ENCODE results near the gene NABP1. TPM values are rescaled to one million over a fixed set of nuclear protein-coding genes. Genes with fewer than 3 reads are reported as not detected.

NABP1 gene
- total and polyA plus RNA-seq, 4 experiments from 2014 or later: 14.6 to 111 (median 64.9) TPM

DNA sequence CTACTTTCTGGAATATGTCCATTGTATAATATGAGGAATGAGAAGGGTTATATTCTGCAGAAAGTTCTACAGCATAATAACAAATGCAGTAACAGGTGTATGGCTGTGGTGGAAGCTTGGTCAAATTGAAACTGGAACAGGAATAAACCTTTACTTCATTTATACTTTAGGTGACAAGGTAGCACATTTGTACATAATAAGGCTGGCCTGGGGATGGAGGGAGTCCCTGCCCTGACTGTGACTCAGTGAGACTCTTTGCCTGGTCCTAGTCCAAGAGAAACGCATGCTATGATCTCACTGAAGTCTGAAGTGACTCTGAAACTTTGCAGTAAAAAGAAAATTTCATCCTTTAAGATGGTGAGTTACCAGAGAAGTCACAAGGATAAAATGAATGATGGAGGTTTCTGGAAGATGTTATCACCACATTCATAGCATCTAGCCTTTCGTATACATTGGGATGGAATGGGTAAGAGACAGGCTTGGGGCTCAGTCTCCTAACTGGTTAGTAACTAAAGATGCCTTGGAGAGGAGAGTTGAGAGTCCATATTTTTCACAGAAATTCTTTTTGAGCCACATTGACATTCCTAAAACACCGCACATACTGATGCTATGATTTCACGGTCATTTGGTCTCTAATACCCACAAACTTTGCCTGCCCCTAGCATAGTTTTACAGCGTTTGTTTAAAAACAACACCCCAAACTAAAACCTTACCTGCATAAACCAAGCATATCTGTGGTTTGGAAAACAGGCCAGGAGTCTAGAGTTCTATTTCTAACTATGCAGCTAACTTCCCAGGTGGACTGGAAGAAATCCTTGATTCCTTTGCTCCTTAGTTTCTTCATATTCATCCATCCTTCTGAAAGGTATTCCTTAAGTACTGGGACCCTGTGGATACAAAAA is 42.4 kb upstream of the NABP1 start:
- no peak for DNase-seq
- CTCF ChIA-PET (ENCODE audit: partially characterized antibody): interaction anchor here (0.8 to 3.6 kb wide), 3 partner anchors 8 to 41 kb away, joined by 3 to 23 read pairs (median 5); no protein-coding TSS in a partner anchor
- intact Hi-C loops (cut with micrococcal nuclease): loop anchor here (2.0 kb wide), 1 partner anchor 19 kb away; no protein-coding TSS in a partner anchor
- Histone ChIP-seq H3K4me3 (ENCODE audit: low read length in 2 of 2) (no peak overlapping the region), H3K27me3 (ENCODE audit: insufficient read depth, low read length) (no peaks in the 10 kb centered on the region), H3K27ac (ENCODE audit: low read depth, low read length) (no peak overlapping the region), H3K36me3 (ENCODE audit: insufficient read depth, low read length) (no peaks in the 10 kb centered on the region), H3K9me3 (ENCODE audit: control insufficient read depth in 1 of 2, low read length in 2 of 2) (no peaks in the 10 kb centered on the region), H3K4me1 (ENCODE audit: insufficient read depth, low read length) (peaks cover 53% of the 10 kb centered on the region)
- H3K27me3 Mint-ChIP-seq: no peaks in the 10 kb centered on the region
- peak overlapping the region in 3 of 7 donors; percentile 40 to 88 (median 68) for H3K27ac Mint-ChIP-seq
- POLR2A ChIA-PET (ENCODE audit: partially characterized antibody): interaction anchor here (1.1 to 4.5 kb wide), 3 partner anchors 17 to 41 kb away, joined by 3 to 194 read pairs (median 76); partner anchors contain the start of gene NABP1
- H3K4me3 Mint-ChIP-seq: peak overlapping the region in 4 of 8 donors; percentile 3 to 77 (median 32)
- no peaks in the 10 kb centered on the region for H3K36me3 Mint-ChIP-seq
- no peaks in the 10 kb centered on the region for H3K9me3 Mint-ChIP-seq
- peaks cover 41 to 66% (median 51%) of the 10 kb centered on the region in 4 donors for H3K4me1 Mint-ChIP-seq

DNA sequence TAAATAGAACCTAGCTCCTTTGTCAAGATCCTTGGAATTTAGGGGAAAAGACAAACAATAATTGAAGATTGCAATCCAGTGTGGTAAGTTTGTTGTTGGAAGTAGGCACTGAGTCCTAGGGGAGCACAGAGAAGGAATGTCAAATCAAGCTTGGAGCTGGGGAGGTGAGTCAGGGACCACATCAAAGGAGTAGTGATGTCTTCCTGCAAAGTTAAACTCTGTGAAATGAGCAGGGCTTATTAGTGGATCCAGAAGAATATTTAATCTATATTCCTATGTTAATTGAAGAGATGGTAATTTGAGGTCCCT is 41.7 kb upstream of the NABP1 start:
- intact Hi-C loops (cut with micrococcal nuclease): loop anchor here (2.0 kb wide), 1 partner anchor 19 kb away; no protein-coding TSS in a partner anchor
- H3K27me3 ChIP-seq (ENCODE audit: insufficient read depth, low read length): no peaks in the 10 kb centered on the region
- no peak overlapping the region for H3K4me3 ChIP-seq (ENCODE audit: low read length in 2 of 2)
- no peaks in the 10 kb centered on the region for H3K36me3 ChIP-seq (ENCODE audit: insufficient read depth, low read length)
- H3K27me3 Mint-ChIP-seq: no peaks in the 10 kb centered on the region
- H3K4me1 ChIP-seq (ENCODE audit: insufficient read depth, low read length): peaks cover 53% of the 10 kb centered on the region
- DNase-seq: no peak
- H3K27ac ChIP-seq (ENCODE audit: low read depth, low read length): no peak overlapping the region
- H3K4me3 Mint-ChIP-seq: peak overlapping the region in 4 of 8 donors; percentile 3 to 77 (median 32)
- CTCF ChIA-PET (ENCODE audit: partially characterized antibody): interaction anchor here (1.3 to 3.6 kb wide), 2 partner anchors 8 to 19 kb away, joined by 3 to 23 read pairs; no protein-coding TSS in a partner anchor
- POLR2A ChIA-PET (ENCODE audit: partially characterized antibody): interaction anchor here (0.7 to 4.5 kb wide), 4 partner anchors 18 to 55 kb away, joined by 3 to 194 read pairs (median 40); partner anchors contain the start of gene NABP1
- H3K9me3 Mint-ChIP-seq: no peaks in the 10 kb centered on the region
- peak overlapping the region in 3 of 7 donors; percentile 6 to 88 (median 40) for H3K27ac Mint-ChIP-seq
- H3K36me3 Mint-ChIP-seq: no peaks in the 10 kb centered on the region
- H3K9me3 ChIP-seq (ENCODE audit: control insufficient read depth in 1 of 2, low read length in 2 of 2): no peaks in the 10 kb centered on the region
- H3K4me1 Mint-ChIP-seq: peaks cover 45 to 66% (median 54%) of the 10 kb centered on the region in 4 donors

DNA sequence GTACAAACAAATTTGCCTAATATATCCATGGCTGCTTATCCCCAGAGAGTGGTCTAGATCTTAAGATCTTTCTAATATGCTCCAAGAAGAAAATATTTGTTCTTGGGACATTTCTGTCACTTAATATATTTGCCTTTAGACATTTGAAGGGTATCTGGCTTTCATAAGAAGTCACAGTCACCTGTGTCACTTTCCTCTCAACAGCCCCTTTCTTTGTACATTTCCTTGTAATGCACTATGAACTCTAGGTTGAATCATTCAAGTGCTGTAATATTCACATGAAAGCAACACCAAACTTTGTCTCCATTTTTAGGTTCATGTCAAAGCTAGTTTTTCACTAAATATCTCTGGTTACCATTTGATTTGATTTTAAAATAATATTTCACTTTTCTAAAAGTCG is 41.4 kb upstream of the NABP1 start:
- H3K36me3 Mint-ChIP-seq: no peaks in the 10 kb centered on the region
- CTCF ChIA-PET (ENCODE audit: partially characterized antibody): interaction anchor here (1.3 to 3.6 kb wide), 4 partner anchors 9 to 68 kb away, joined by 3 to 23 read pairs (median 6); no protein-coding TSS in a partner anchor

DNA sequence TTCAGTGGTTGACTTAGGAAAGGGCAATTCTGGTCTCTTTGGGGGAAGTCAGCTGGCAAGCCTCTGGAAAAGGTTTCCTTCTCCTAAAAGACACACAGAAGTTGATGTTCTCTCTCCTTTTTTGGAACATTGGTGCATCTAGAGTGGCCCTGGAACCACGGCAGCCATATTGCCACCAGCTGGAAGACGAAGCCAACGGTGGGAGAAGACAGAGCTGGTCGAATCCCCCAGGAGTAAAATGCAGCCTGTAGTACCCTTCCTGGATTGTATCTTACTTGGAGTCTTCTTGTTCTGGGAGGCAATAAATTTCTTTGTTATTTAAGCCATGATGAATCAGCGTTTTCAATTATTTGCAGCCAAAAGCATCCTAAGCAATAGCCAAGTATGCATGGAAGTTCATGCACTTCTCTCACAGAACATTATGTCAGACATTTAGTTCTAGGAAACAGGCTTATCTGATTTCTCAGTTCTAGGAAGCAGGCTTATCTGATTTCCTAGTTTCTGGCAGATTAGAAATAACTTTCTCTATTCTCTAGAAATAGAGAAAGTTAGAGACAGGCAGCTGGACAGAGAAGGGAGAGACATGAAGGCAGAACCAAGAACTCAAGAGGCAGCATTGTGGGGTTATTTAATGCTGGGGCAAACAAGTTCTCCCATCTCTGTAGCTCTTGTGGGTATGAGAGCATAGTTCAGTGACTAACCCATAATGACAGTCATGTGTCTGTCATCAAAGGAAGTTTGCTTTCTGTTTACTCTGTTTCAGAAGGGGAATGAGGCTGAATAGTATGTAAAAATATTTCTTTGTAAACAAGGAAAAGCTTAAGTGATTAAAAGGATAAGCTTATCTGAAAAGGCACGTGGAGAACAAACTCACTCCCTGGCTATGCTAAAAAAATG is 40.5 kb upstream of the NABP1 start:
- DNase-seq: peak; percentile 33 to 52 (median 39)
- H3K4me1 ChIP-seq (ENCODE audit: insufficient read depth, low read length): peaks cover 54% of the 10 kb centered on the region
- H3K27me3 ChIP-seq (ENCODE audit: insufficient read depth, low read length): no peaks in the 10 kb centered on the region
- Mint-ChIP-seq H3K4me1 (peaks cover 48 to 68% (median 53%) of the 10 kb centered on the region in 4 donors), H3K27me3 (no peaks in the 10 kb centered on the region), H3K36me3 (peaks cover 0 to 1% of the 10 kb centered on the region in 2 donors), H3K4me3 (peak overlapping the region; percentile 51 to 80 (median 70)), H3K27ac (peak overlapping the region; percentile 84 to 92 (median 86)), H3K9me3 (no peaks in the 10 kb centered on the region)
- ChIA-PET CTCF (ENCODE audit: partially characterized antibody) (interaction anchor here (1.0 to 3.6 kb wide), 12 partner anchors 10 to 68 kb away, joined by 3 to 23 read pairs (median 6); partner anchors contain the start of gene NABP1), POLR2A (ENCODE audit: partially characterized antibody) (interaction anchor here (0.8 to 4.5 kb wide), 12 partner anchors 9 to 487 kb away, joined by 3 to 194 read pairs (median 5); partner anchors contain the start of genes NABP1 and STAT4)
- no peaks in the 10 kb centered on the region for H3K36me3 ChIP-seq (ENCODE audit: insufficient read depth, low read length)
- peak overlapping the region; percentile 36 for H3K27ac ChIP-seq (ENCODE audit: low read depth, low read length)
- peak overlapping the region; percentile 0 to 7 for H3K4me3 ChIP-seq (ENCODE audit: low read length in 2 of 2)
- H3K9me3 ChIP-seq (ENCODE audit: control insufficient read depth in 1 of 2, low read length in 2 of 2): no peaks in the 10 kb centered on the region
- intact Hi-C loops (cut with micrococcal nuclease): loop anchor here (1.0 to 2.0 kb wide), 2 partner anchors 21 to 40 kb away; no protein-coding TSS in a partner anchor

More for the DNA sequence above, 41.4 kb upstream of the NABP1 start:
- H3K4me1 Mint-ChIP-seq: peaks cover 46 to 66% (median 52%) of the 10 kb centered on the region in 4 donors
- no peaks in the 10 kb centered on the region for H3K27me3 Mint-ChIP-seq
- Histone ChIP-seq H3K4me1 (ENCODE audit: insufficient read depth, low read length) (peaks cover 54% of the 10 kb centered on the region), H3K9me3 (ENCODE audit: control insufficient read depth in 1 of 2, low read length in 2 of 2) (no peaks in the 10 kb centered on the region), H3K27me3 (ENCODE audit: insufficient read depth, low read length) (no peaks in the 10 kb centered on the region), H3K4me3 (ENCODE audit: low read length in 2 of 2) (no peak overlapping the region), H3K27ac (ENCODE audit: low read depth, low read length) (no peak overlapping the region), H3K36me3 (ENCODE audit: insufficient read depth, low read length) (no peaks in the 10 kb centered on the region)
- intact Hi-C loops (cut with micrococcal nuclease): loop anchor here (2.0 kb wide), 1 partner anchor 20 kb away; no protein-coding TSS in a partner anchor
- peak overlapping the region in 4 of 7 donors; percentile 13 to 88 (median 50) for H3K27ac Mint-ChIP-seq
- no peaks in the 10 kb centered on the region for H3K9me3 Mint-ChIP-seq
- POLR2A ChIA-PET (ENCODE audit: partially characterized antibody): interaction anchor here (0.7 to 4.5 kb wide), 5 partner anchors 8 to 55 kb away, joined by 3 to 194 read pairs (median 16); partner anchors contain the start of gene NABP1
- H3K4me3 Mint-ChIP-seq: peak overlapping the region in 2 of 8 donors; percentile 75 to 77
- DNase-seq: no peak

DNA sequence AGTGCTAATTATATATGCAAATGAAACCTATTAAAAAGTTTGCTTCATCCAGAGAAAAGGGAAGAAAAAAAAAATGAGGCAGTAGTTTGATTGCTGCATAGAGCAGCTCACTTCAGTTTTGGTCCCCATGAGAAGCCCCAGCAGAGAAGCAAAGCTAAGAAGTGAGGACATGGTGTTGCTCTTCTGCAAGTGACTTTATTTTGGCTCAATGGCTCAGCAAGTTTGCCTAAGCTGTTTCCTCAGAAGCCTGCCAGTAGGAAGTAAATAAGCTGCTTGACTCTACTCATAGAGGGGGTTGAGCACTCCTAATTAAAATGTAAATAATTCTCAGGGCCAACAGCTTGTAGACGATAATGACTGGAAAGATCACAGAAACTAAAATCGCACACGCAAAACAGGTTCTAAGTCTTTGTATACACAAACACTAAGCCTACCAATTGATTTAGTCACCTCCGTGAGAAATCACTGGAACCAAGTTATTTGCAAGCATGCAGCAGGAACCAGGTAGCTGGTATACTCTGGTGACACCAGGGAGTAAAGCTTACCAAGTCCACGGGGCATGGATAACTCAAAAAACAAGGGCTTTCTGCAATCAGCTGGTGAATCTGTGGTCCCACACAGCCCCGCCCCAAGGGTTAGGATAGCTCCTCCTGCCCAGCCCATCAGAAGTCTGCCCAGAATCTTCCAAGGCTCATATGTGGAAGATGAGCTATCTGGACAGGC is 39.7 kb upstream of the NABP1 start:
- DNase-seq: no peak
- Mint-ChIP-seq H3K4me1 (peaks cover 48 to 70% (median 54%) of the 10 kb centered on the region in 4 donors), H3K36me3 (peaks cover 0 to 2% of the 10 kb centered on the region in 2 donors), H3K27me3 (no peaks in the 10 kb centered on the region), H3K4me3 (peak overlapping the region; percentile 51 to 80 (median 70)), H3K9me3 (no peaks in the 10 kb centered on the region), H3K27ac (peak overlapping the region; percentile 84 to 92 (median 86))
- Histone ChIP-seq H3K27ac (ENCODE audit: low read depth, low read length) (peak overlapping the region; percentile 36), H3K27me3 (ENCODE audit: insufficient read depth, low read length) (no peaks in the 10 kb centered on the region), H3K9me3 (ENCODE audit: control insufficient read depth in 1 of 2, low read length in 2 of 2) (no peaks in the 10 kb centered on the region), H3K4me1 (ENCODE audit: insufficient read depth, low read length) (peaks cover 54% of the 10 kb centered on the region), H3K4me3 (ENCODE audit: low read length in 2 of 2) (peak overlapping the region; percentile 0 to 7), H3K36me3 (ENCODE audit: insufficient read depth, low read length) (no peaks in the 10 kb centered on the region)
- POLR2A ChIA-PET (ENCODE audit: partially characterized antibody): interaction anchor here (0.8 to 4.5 kb wide), 13 partner anchors 8 to 488 kb away, joined by 3 to 194 read pairs (median 4); partner anchors contain the start of genes NABP1 and STAT4
- CTCF ChIA-PET (ENCODE audit: partially characterized antibody): interaction anchor here (0.8 to 3.6 kb wide), 17 partner anchors 10 to 524 kb away, joined by 3 to 23 read pairs (median 5); partner anchors contain the start of gene NABP1
- intact Hi-C loops (cut with micrococcal nuclease): no loop called here

DNA sequence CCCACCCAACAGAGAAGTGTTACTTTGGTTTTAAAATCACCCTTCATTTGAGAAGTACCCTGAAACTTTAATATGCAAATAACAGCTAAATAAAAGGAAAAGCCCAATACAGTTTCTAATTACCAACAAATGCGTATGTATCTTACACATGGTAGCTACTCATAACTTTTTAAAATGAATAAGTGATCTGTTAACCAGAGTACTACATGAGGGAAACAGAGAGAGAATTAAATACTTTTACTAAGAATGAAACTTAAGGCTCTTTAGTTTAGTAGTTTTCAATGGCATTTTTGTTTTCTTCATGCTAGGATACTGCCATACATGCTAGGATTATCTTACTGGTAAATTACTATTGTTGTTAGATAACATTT is 39.1 kb upstream of the NABP1 start:
- Histone ChIP-seq H3K9me3 (ENCODE audit: control insufficient read depth in 1 of 2, low read length in 2 of 2) (no peaks in the 10 kb centered on the region), H3K36me3 (ENCODE audit: insufficient read depth, low read length) (no peaks in the 10 kb centered on the region), H3K27ac (ENCODE audit: low read depth, low read length) (peak overlapping the region; percentile 36), H3K4me3 (ENCODE audit: low read length in 2 of 2) (no peak overlapping the region), H3K4me1 (ENCODE audit: insufficient read depth, low read length) (peaks cover 54% of the 10 kb centered on the region), H3K27me3 (ENCODE audit: insufficient read depth, low read length) (no peaks in the 10 kb centered on the region)
- Mint-ChIP-seq H3K4me3 (peak overlapping the region in 6 of 8 donors; percentile 51 to 80 (median 76)), H3K36me3 (peaks cover 0 to 2% of the 10 kb centered on the region in 2 donors), H3K27me3 (no peaks in the 10 kb centered on the region), H3K9me3 (no peaks in the 10 kb centered on the region), H3K4me1 (peaks cover 47 to 70% (median 54%) of the 10 kb centered on the region in 4 donors), H3K27ac (peak overlapping the region; percentile 61 to 92 (median 86))
- intact Hi-C loops (cut with micrococcal nuclease): no loop called here
- ChIA-PET POLR2A (ENCODE audit: partially characterized antibody) (interaction anchor here (0.8 to 4.5 kb wide), 10 partner anchors 9 to 488 kb away, joined by 3 to 194 read pairs (median 6); partner anchors contain the start of genes NABP1 and STAT4), CTCF (ENCODE audit: partially characterized antibody) (interaction anchor here (0.8 to 3.6 kb wide), 13 partner anchors 11 to 524 kb away, joined by 3 to 23 read pairs (median 5); partner anchors contain the start of gene NABP1)
- DNase-seq: no peak

Measured in CD4-positive, alpha-beta memory T cell (primary cell).